CD4-positive, alpha-beta T cell treated with Interleukin-10 for 1 hour (primary cell): Measurements from ENCODE around the gene SEMA6C.

Experiments
- DNase-seq: peaks from one replicate; pipeline ENCODE4 v3.0.0-alpha.2; 2020

Gene SEMA6C

GRCh38 chr1:151158326-151158725, 11.9 kb upstream of the SEMA6C start:
- no peak for DNase-seq

- DNase-seq = peak; percentile 69
Observed at GRCh38 chr1:151157067-151157531, 10.7 kb upstream of the SEMA6C start.

- DNase-seq = peak; percentile 75
Observed at GRCh38 chr1:151156515-151156819, 10.0 kb upstream of the SEMA6C start, which contains the start of gene TNFAIP8L2. TNFAIP8L2 (plus strand) TSS chr1:151156649; CDS start chr1:151158698, 2,049 bp downstream.

GRCh38 chr1:151147665-151148064, 1.2 kb upstream of the SEMA6C start:
- no peak for DNase-seq

- no peak for DNase-seq
Observed at GRCh38 chr1:151147132-151147503, 687 bp upstream of the SEMA6C start.

GRCh38 chr1:151146072-151146411, 389 bp downstream of the SEMA6C start:
- no peak for DNase-seq

- DNase-seq = no peak
Observed at GRCh38 chr1:151145304-151146071, 943 bp downstream of the SEMA6C start.

- DNase-seq = no peak
Observed at GRCh38 chr1:151144474-151145303, 1.7 kb downstream of the SEMA6C start.

GRCh38 chr1:151143986-151144385, 2.4 kb downstream of the SEMA6C start:
- no peak for DNase-seq

GRCh38 chr1:151143057-151143435, 3.4 kb downstream of the SEMA6C start:
- no peak for DNase-seq

- no peak for DNase-seq
Observed at GRCh38 chr1:151142411-151143056, 3.9 kb downstream of the SEMA6C start.

- DNase-seq = no peak
Observed at GRCh38 chr1:151137789-151138188, 8.6 kb downstream of the SEMA6C start.

- DNase-seq = no peak
Observed at GRCh38 chr1:151135433-151136385, 10.7 kb downstream of the SEMA6C start.

GRCh38 chr1:151134991-151135390, 11.4 kb downstream of the SEMA6C start:
- DNase-seq = no peak

- DNase-seq = no peak
Observed at GRCh38 chr1:151134396-151134795, 12.0 kb downstream of the SEMA6C start.

GRCh38 chr1:151133018-151133806, 13.2 kb downstream of the SEMA6C start:
- DNase-seq = no peak

- no peak for DNase-seq
Observed at GRCh38 chr1:151132335-151133017, 14.0 kb downstream of the SEMA6C start.

- DNase-seq = no peak
Observed at GRCh38 chr1:151131701-151132334, 14.6 kb downstream of the SEMA6C start.

- DNase-seq = peak; percentile 79
Observed at GRCh38 chr1:151130987-151131586, 15.3 kb downstream of the SEMA6C start.

GRCh38 chr1:151128800-151129199, 17.6 kb downstream of the SEMA6C start:
- DNase-seq = no peak
